Left renal pelvis (tissue), 4 donors: ENCODE data around the gene COL6A3. TPM values are rescaled to one million over a fixed set of nuclear protein-coding genes. Genes with fewer than 3 reads are reported as not detected.

Experiments used
- DNase-seq, 4 donors: peaks; one replicate each; pipeline ENCODE4 v3.0.0-alpha.2; 2013; ENCODE audit warnings: low read depth in 4 of 4, low spot score in 3 of 4
- polyA plus RNA-seq, 4 donors: library from polyadenylated mRNA; unstranded; fragments of 120-200 nt; gene quantifications; one replicate each; pipeline ENCODE4 v1.2.1, GENCODE V29; 2013; ENCODE audit not compliant: insufficient read length in 4 of 4

Gene COL6A3
- polyA plus RNA-seq, 4 donors = 200 to 266 (median 254) TPM

DNA sequence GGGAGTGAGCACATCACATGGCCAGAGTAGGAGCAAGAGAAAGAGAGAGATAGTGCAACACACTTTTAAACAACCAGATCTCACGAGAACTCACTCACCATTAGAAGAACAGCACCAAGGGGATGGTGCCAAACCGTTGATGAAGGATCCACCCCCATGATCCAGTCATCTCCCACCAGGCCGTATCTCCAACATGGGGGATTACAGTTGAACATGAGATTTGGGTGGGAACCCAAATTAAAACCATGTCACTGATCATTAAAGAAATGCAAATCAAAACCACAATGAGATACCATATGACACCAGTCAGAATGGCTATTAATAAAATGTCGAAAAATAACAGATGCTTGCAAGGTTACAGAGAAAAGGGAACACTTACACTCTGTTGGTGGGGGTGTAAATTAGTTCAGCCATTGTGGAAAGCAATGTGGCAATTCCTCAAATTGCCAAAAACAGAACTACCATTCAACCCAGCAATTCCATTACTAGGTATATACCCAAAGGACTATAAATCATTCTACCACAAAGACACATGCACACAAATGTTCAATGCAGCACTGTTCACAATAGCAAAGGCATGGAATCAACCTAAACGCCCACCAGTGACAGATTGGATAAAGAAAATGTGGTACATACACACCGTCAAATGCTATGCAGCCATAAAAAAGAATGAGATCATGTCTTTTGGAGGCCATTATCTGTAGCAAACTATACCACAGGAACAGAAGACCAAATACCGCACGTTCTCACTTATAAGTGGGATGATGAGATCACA lies 137.1 kb downstream of the COL6A3 start:
- DNase-seq = no peak

Other genes starting within 250 kb of the COL6A3 start
- 1 to 10 TPM in 3 of 4 donors, under 1 TPM in 1; 0.94 to 6.5 (median 3.1) TPM for gene MLPH, start 73.1 kb upstream of the COL6A3 start, polyA plus RNA-seq
- not detected for gene PRLH, start 152.4 kb upstream of the COL6A3 start, polyA plus RNA-seq
- 10 to 100 TPM in 2 of 4 donors, 1 to 10 TPM in 2; 1.7 to 21.3 (median 12.3) TPM for gene RAB17, start 176.6 kb upstream of the COL6A3 start, polyA plus RNA-seq
- gene LRRFIP1, start 213.4 kb upstream of the COL6A3 start, polyA plus RNA-seq = 100 to 1,000 TPM in 1 of 4 donors, 10 to 100 TPM in 3; 60.2 to 103 (median 84.7) TPM